ENCODE data around the gene STK26.

DNA sequence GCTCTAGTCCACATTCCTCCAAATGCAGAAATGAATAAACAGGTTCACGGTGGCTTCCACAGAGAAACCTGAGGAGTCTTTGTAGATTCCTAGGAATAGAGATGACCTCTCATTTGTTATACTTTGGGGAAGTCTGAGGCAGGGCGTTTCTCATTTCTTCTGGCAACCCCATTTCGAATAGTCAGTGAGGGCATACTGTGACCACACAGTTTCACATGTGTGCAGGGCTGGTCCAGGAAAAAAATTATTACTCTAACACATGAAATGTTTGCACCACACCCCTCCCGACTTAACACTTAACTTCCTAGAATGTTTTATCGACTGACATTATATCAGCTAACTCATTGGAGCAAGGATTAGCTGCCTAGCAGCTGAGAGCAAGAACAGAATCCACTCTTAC, 92.7 kb downstream of the STK26 start:
- TF ChIP-seq CTCF (IDR thresholded peaks at IDR 0.05), result no peak
- no peak for TF ChIP-seq EP300 (IDR thresholded peaks at IDR 0.05)
- TF ChIP-seq POLR2AphosphoS5 (IDR thresholded peaks at IDR 0.05), result no peak
